ENCODE measurements around the gene TSC22D4. TPM values are rescaled to one million over a fixed set of nuclear protein-coding genes. Genes with fewer than 3 reads are reported as not detected.

The TSC22D4 gene
- total RNA-seq, 3 donors from 2014 or later, result 45.1 to 65.2 (median 64.8) TPM

DNA sequence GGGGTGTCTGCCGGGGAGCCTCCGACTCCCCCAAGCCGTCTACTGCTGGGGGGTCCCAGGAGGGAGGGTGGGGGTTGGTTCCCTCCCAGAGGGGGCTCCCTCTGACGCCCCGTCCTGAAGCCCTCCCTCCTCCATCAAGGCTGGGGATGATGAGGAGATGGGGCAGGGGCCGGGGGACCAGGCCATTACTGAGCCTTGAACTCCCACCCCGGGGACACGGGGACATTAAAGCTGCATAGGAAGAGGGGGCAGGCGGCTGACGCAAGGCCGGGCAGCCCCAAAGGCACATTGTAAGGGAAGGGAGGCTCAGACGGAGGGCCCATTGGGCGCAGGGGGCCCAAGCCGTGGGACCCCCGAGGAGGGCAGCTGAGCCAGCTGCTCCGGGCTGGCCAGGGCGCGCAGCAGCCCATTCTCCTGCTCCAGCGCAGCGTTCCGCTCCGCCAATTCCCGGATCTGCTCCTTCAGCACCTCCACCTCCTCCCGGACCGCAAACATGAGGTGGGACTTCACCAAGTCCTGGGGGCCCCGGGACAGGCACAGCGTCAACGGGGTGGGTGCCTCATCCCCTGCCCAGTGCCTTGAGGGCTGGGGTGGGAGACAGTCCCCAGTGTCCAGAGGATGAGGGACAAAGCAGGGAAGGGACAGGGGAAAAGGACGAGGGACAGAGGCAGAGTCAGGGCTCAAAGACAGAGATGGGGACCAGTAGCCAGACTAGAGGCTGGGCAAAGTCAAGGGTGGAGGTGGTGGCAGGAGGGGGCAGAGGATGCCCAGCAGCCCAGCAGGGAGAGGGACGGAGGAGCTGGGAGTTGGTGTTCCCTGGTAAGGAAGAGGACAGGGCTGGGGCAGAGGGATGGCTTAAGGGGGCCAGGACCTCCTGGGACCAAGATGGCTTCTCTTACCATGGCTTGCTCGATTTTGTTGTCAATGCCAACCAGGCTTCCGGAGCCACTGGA is 12.1 kb downstream of the TSC22D4 start:
- Histone ChIP-seq H3K9me3 (no peaks in the 10 kb centered on the region), H3K4me1 (ENCODE audit: low read depth) (peaks cover 8% of the 10 kb centered on the region), H3K36me3 (ENCODE audit: low read depth) (no peaks in the 10 kb centered on the region), H3K4me3 (no peak overlapping the region)
- no peak for ATAC-seq
- TF ChIP-seq, protein P1, sequence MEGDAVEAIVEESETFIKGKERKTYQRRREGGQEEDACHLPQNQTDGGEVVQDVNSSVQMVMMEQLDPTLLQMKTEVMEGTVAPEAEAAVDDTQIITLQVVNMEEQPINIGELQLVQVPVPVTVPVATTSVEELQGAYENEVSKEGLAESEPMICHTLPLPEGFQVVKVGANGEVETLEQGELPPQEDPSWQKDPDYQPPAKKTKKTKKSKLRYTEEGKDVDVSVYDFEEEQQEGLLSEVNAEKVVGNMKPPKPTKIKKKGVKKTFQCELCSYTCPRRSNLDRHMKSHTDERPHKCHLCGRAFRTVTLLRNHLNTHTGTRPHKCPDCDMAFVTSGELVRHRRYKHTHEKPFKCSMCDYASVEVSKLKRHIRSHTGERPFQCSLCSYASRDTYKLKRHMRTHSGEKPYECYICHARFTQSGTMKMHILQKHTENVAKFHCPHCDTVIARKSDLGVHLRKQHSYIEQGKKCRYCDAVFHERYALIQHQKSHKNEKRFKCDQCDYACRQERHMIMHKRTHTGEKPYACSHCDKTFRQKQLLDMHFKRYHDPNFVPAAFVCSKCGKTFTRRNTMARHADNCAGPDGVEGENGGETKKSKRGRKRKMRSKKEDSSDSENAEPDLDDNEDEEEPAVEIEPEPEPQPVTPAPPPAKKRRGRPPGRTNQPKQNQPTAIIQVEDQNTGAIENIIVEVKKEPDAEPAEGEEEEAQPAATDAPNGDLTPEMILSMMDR (IDR thresholded peaks at IDR 0.05), result no peak
- intact Hi-C loops (cut with DNase I, micrococcal nuclease), result no loop called here
- DNase-seq, result no peak

- TF ChIP-seq, protein P1 (IDR thresholded peaks at IDR 0.05), result no peak
- no peaks in the 10 kb centered on the region for H3K9me3 ChIP-seq
- DNase-seq (peak; percentile 66 to 75 (median 73)), ATAC-seq (peak; percentile 81)
- H3K36me3 ChIP-seq (ENCODE audit: low read depth), result no peaks in the 10 kb centered on the region
- H3K4me1 ChIP-seq (ENCODE audit: low read depth), result peaks cover 8% of the 10 kb centered on the region
- H3K4me3 ChIP-seq, result no peak overlapping the region
- intact Hi-C loops (cut with DNase I, micrococcal nuclease), result no loop called here
Measured at GRCh38 chr7:100465702-100466311, 13.2 kb downstream of the TSC22D4 start.

GRCh38 chr7:100465299-100465698 is 13.7 kb downstream of the TSC22D4 start:
- Histone ChIP-seq H3K36me3 (ENCODE audit: low read depth) (no peaks in the 10 kb centered on the region), H3K4me1 (ENCODE audit: low read depth) (peaks cover 8% of the 10 kb centered on the region), H3K4me3 (no peak overlapping the region), H3K9me3 (no peaks in the 10 kb centered on the region)
- ATAC-seq, result no peak
- intact Hi-C loops (cut with DNase I, micrococcal nuclease), result no loop called here
- TF ChIP-seq, protein P1 (IDR thresholded peaks at IDR 0.05), result no peak
- DNase-seq, result no peak

DNA sequence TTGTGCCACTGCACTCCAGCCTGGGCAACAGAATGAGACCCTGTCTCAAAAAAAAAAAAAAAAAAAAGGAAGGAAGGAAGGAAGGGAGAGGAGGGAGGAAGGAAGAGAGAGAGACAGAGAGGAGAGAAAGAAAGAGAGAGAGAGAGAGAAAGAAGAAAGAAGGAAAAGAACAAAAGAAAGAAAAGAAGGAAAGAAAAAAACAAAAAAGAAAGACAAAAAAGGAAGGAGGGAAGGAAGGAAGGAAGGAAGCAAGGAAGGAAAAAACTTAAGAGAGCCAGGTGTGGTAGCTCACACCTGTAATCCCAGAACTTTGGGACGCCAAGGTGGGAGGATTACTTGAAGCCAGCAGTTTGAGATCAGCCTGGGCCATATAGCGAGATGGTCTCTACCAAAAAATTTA is 14.2 kb downstream of the TSC22D4 start:
- DNase-seq (no peak), ATAC-seq (no peak)
- Histone ChIP-seq H3K4me1 (ENCODE audit: low read depth) (peaks cover 5% of the 10 kb centered on the region), H3K9me3 (no peaks in the 10 kb centered on the region), H3K36me3 (ENCODE audit: low read depth) (no peaks in the 10 kb centered on the region), H3K4me3 (no peak overlapping the region)
- TF ChIP-seq, protein P1 (IDR thresholded peaks at IDR 0.05), result no peak
- intact Hi-C loops (cut with DNase I, micrococcal nuclease), result loop anchor here in 1 of 2 donors (5.0 kb wide), 1 partner anchor 98 kb away; no protein-coding TSS in a partner anchor

DNA sequence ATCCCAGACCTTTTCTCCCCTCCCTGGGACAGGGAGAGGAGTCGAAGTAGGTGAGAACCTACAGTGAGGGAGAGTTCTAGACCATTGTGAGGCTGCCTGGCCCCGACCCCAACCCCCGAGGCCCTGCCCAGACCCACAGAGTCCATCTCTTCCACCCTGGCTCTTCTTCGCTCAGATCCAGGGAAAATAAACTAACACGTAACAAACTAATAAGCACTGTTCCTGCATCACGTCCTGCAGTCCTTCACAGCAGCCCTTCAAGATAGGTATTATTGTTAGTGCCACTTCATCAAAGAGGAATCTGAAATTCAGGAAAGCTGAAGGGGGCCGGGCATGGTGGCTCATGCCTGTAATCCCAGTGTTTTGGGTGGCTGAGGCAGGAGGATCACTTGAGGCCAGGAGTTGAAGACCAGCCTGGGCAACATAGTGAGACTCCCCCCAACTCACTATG is 14.8 kb downstream of the TSC22D4 start, which contains the start of gene SPACDR:
Gene SPACDR, minus strand, starts transcription at position 51 of the 451 bp plus-strand sequence. CDS start 235 bp downstream, outside the sequence.
- Histone ChIP-seq H3K36me3 (ENCODE audit: low read depth) (no peaks in the 10 kb centered on the region), H3K4me3 (no peak within 1 kb of the TSS), H3K9me3 (no peaks in the 10 kb centered on the region), H3K4me1 (ENCODE audit: low read depth) (no peaks in the 10 kb centered on the region)
- TF ChIP-seq, protein P1 (IDR thresholded peaks at IDR 0.05), result no peak
- intact Hi-C loops (cut with DNase I, micrococcal nuclease), result loop anchor here in 1 of 2 donors (5.0 kb wide), 1 partner anchor 98 kb away; no protein-coding TSS in a partner anchor
- DNase-seq, result no peak
- ATAC-seq, result no peak
